HCT116 (cell line): ENCODE data around the gene LRRC61. TPM values are rescaled to one million over a fixed set of nuclear protein-coding genes. Genes with fewer than 3 reads are reported as not detected.
"Not testable (repeated sequence)": the region's sequence is repeated elsewhere in the genome, so short reads cannot be mapped to it uniquely, and the experiment has no call there.

Experiments used
- ATAC-seq: fragments of 200-7000 bp; cut with Tn5 transposase; 2 replicates; pipeline ENCODE4 v1.9.1; 2020; ENCODE audit warnings: mild to moderate bottlenecking, moderate library complexity
- BruUV-seq: library from RNA; stranded (reverse); fragments of 400-500 nt; replicated peaks from 2 replicates; lab custom pipeline; 2021; lab: Mats Ljungman, UMichigan
- CTCF ChIA-PET: fragments of 300-600 bp; sonication (Branson Sonifier 250); formaldehyde crosslinking; loops from one replicate; lab custom pipeline; 2021; ENCODE audit warnings: antibody characterized with exemption; lab: Charles Lee
- POLR2A ChIA-PET: fragments of 300-600, 350-600 bp; sonication (Branson Sonifier 250); formaldehyde crosslinking; loops from one replicate; lab custom pipeline; 2021; ENCODE audit warnings: antibody characterized with exemption; lab: Charles Lee
- RAD21 ChIA-PET, 2 experiments: fragments of 300-600 bp; sonication (Branson Sonifier 250); formaldehyde crosslinking; loops; one replicate each; lab custom pipeline; 2023; ENCODE audit warnings: low total read pairs in 2 of 2; ENCODE audit not compliant: uncharacterized antibody in 2 of 2, unreplicated experiment in 2 of 2, low non-redundant PET in 1 of 2; lab: Charles Lee
- DNase-seq: peaks from one replicate; pipeline ENCODE4 v3.0.0-alpha.2; 2010; ENCODE audit warnings: low read depth, low spot score
- H2AFZ ChIP-seq: fragments of 200-600 bp; shearing (Covaris generic), sonication (generic); 2 replicates; pipeline ENCODE4 v1.6.1; 2017; ENCODE audit warnings: low read depth, mixed run types, mixed read lengths, antibody characterized with exemption, low read length; ENCODE audit not compliant: poor library complexity, severe bottlenecking
- H3K27ac ChIP-seq: 2 replicates; pipeline ENCODE4 v1.5.1; 2012; ENCODE audit warnings: low read depth, low read length
- H3K27me3 ChIP-seq: fragments of 200-600 bp; sonication (generic); 2 replicates; pipeline ENCODE4 v1.6.1; 2016; ENCODE audit warnings: mixed run types, low read length, mixed read lengths; ENCODE audit not compliant: insufficient read depth
- H3K36me3 ChIP-seq, 2 experiments: fragments of 200-500 bp in 1 of 2; fragments of 200-600 bp in 1 of 2; sonication (Bioruptor generic) in 1 of 2; sonication (generic) in 1 of 2; 2 replicates each; pipeline versions ENCODE4 v1.5.1 to v1.6.1; 2014 to 2016; ENCODE audit warnings: low read length in 2 of 2, inconsistent platforms in 1 of 2, mixed read lengths in 1 of 2, mixed run types in 1 of 2; ENCODE audit not compliant: insufficient read depth in 2 of 2, control insufficient read depth in 1 of 2
- H3K4me1 ChIP-seq, 2 experiments: fragments of 200-600 bp in 1 of 2; sonication (generic) in 1 of 2; 2 replicates each; pipeline versions ENCODE4 v1.5.1 to v1.6.1; 2012 to 2017; ENCODE audit warnings: low read length in 2 of 2, inconsistent platforms in 1 of 2, mild to moderate bottlenecking in 1 of 2, mixed read lengths in 1 of 2, mixed run types in 1 of 2, moderate library complexity in 1 of 2; ENCODE audit not compliant: insufficient read depth in 2 of 2, control insufficient read depth in 1 of 2
- H3K4me2 ChIP-seq: fragments of 200-600 bp; sonication (generic); 2 replicates; pipeline ENCODE4 v1.6.1; 2017; ENCODE audit warnings: mixed run types, low read length, mixed read lengths
- H3K4me3 ChIP-seq, 2 experiments: fragments of 200-600 bp in 1 of 2; sonication (generic) in 1 of 2; replicated peaks in 1 of 2; 2 replicates each; pipeline ENCODE4 v1.5.1; 2011 to 2016; ENCODE audit warnings: low read length in 2 of 2, control low read depth in 1 of 2, low read depth in 1 of 2, mild to moderate bottlenecking in 1 of 2, mixed read lengths in 1 of 2, mixed run types in 1 of 2
- H3K79me2 ChIP-seq: fragments of 200-600 bp; sonication (generic); 2 replicates; pipeline ENCODE4 v1.6.1; 2017; ENCODE audit warnings: mild to moderate bottlenecking, mixed run types, low read length, moderate library complexity, mixed read lengths; ENCODE audit not compliant: insufficient read depth
- H3K9ac ChIP-seq: fragments of 200-600 bp; sonication (generic); 2 replicates; pipeline ENCODE4 v1.6.1; 2016; ENCODE audit warnings: low read length, mixed read lengths
- H3K9me2 ChIP-seq: fragments of 200-600 bp; sonication (generic), shearing (Covaris generic); 2 replicates; pipeline ENCODE4 v1.6.1; 2017; ENCODE audit warnings: mixed run types, mild to moderate bottlenecking, moderate library complexity; ENCODE audit not compliant: insufficient read depth
- H3K9me3 ChIP-seq, 2 experiments: fragments of 200-500 bp in 1 of 2; fragments of 200-600 bp in 1 of 2; sonication (Bioruptor generic) in 1 of 2; sonication (generic) in 1 of 2; 2 replicates each; pipeline ENCODE4 v1.6.1; 2014 to 2017; ENCODE audit warnings: low read length in 2 of 2, mixed read lengths in 2 of 2, inconsistent platforms in 1 of 2, low read depth in 1 of 2, mild to moderate bottlenecking in 1 of 2, mixed run types in 1 of 2, moderate library complexity in 1 of 2; ENCODE audit not compliant: control insufficient read depth in 1 of 2, insufficient read depth in 1 of 2
- H4K20me1 ChIP-seq: fragments of 200-600 bp; sonication (generic), shearing (Covaris generic); 2 replicates; pipeline ENCODE4 v1.6.1; 2017; ENCODE audit warnings: mixed run types, mild to moderate bottlenecking, moderate library complexity; ENCODE audit not compliant: insufficient read depth
- CBX3 ChIP-seq: IDR thresholded peaks from 2 replicates; pipeline ENCODE4 v1.6.1; 2012; ENCODE audit warnings: low read depth
- CEBPB ChIP-seq: IDR thresholded peaks from 2 replicates; pipeline ENCODE4 v1.6.1; 2012; ENCODE audit warnings: low read depth
- EZH2phosphoT487 ChIP-seq: fragments of 200-600 bp; IDR thresholded peaks from 2 replicates; pipeline ENCODE4 v1.6.1; 2018; ENCODE audit warnings: antibody characterized with exemption, borderline replicate concordance
- POLR2A ChIP-seq: IDR thresholded peaks from 2 replicates; pipeline ENCODE4 v1.7.0; 2011; ENCODE audit warnings: borderline replicate concordance; ENCODE audit not compliant: insufficient read depth, insufficient read length; ENCODE audit errors: extremely low read depth
- RAD21 ChIP-seq: IDR thresholded peaks from 2 replicates; pipeline ENCODE4 v1.6.1; 2012; ENCODE audit warnings: low read depth, mild to moderate bottlenecking
- intact Hi-C: fragments of 100-400 bp; cut with micrococcal nuclease; formaldehyde crosslinking; loops from 2 replicates; pipeline ENCODE4 v1.10.0; 2022
- total RNA-seq: library from RNA; stranded (reverse); gene quantifications from one replicate; pipeline ENCODE4 v1.2.1, GENCODE V29; 2021; ENCODE audit not compliant: unreplicated experiment
- TF ChIP-seq, protein P1 (sequence below): IDR thresholded peaks from 2 replicates; pipeline ENCODE4 v1.6.1; 2012
- TF ChIP-seq, protein P2 (sequence below), 3 experiments: fragments of 200-600 bp in 1 of 3; sonication (generic) in 1 of 3; IDR thresholded peaks in 2 of 3; conservative IDR thresholded peaks in 1 of 3; 2 replicates each; pipeline ENCODE4 v1.5.1; 2012 to 2017; ENCODE audit warnings: low read depth in 2 of 3, low read length in 2 of 3, antibody characterized with exemption in 1 of 3, borderline replicate concordance in 1 of 3, control low read depth in 1 of 3, mild to moderate bottlenecking in 1 of 3, mixed read lengths in 1 of 3, mixed run types in 1 of 3, moderate library complexity in 1 of 3; ENCODE audit not compliant: insufficient read depth in 1 of 3

Gene LRRC61
- total RNA-seq, 1 experiment from 2014 or later: 12.0 TPM

DNA sequence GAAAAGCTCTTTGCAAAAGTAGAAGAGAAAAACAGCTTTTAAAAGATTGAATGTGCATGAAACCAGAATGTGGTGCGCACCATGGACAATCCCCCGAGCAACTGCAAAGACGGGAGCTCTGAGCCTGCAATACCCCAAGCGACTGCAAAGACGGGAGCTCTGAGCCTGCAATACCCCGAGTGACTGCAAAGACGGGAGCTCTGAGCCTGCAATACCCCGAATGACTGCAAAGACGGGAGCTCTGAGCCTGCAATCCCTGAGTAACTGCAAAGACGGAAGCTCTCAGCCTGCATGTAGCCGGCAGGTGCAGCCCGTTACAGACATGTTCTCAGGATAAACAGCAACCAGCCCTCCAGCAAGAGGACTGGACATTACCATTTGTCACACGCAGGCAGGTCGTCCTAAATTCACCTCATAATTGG lies 62.2 kb downstream of the LRRC61 start:
- no peak overlapping the region for H3K4me2 ChIP-seq
- CTCF ChIA-PET: no interaction called here
- H3K27ac ChIP-seq: no peak overlapping the region
- RAD21 ChIA-PET: no interaction called here
- H3K79me2 ChIP-seq: no peaks in the 10 kb centered on the region; the same call in 1 of the 2 replicates
- DNase-seq (no peak), ATAC-seq (no peak)
- H3K9ac ChIP-seq: no peak overlapping the region
- intact Hi-C loops: no loop called here
- H2AFZ ChIP-seq: no peak overlapping the region
- H4K20me1 ChIP-seq: no peaks in the 10 kb centered on the region
- no peaks in the 10 kb centered on the region for H3K36me3 ChIP-seq
- H3K9me3 ChIP-seq: no peaks in the 10 kb centered on the region
- peaks cover 2 to 4% of the 10 kb centered on the region in 2 experiments; a peak in 3 of 4 replicates for H3K4me1 ChIP-seq
- no peak overlapping the region for H3K4me3 ChIP-seq
- TF ChIP-seq CEBPB (no peak), POLR2A (no peak), RAD21 (no peak), EZH2phosphoT487 (no peak), CBX3 (no peak)
- TF ChIP-seq, protein P1, sequence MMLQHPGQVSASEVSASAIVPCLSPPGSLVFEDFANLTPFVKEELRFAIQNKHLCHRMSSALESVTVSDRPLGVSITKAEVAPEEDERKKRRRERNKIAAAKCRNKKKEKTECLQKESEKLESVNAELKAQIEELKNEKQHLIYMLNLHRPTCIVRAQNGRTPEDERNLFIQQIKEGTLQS: no peak
- TF ChIP-seq, protein P2, sequence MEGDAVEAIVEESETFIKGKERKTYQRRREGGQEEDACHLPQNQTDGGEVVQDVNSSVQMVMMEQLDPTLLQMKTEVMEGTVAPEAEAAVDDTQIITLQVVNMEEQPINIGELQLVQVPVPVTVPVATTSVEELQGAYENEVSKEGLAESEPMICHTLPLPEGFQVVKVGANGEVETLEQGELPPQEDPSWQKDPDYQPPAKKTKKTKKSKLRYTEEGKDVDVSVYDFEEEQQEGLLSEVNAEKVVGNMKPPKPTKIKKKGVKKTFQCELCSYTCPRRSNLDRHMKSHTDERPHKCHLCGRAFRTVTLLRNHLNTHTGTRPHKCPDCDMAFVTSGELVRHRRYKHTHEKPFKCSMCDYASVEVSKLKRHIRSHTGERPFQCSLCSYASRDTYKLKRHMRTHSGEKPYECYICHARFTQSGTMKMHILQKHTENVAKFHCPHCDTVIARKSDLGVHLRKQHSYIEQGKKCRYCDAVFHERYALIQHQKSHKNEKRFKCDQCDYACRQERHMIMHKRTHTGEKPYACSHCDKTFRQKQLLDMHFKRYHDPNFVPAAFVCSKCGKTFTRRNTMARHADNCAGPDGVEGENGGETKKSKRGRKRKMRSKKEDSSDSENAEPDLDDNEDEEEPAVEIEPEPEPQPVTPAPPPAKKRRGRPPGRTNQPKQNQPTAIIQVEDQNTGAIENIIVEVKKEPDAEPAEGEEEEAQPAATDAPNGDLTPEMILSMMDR (IDR thresholded peaks at IDR 0.05 in 2 of 3, conservative IDR thresholded peaks at IDR 0.05 in 1 of 3; ENCODE audit: borderline replicate concordance in 1 of 3, insufficient read depth in 1 of 3, low read depth in 2 of 3, low read length in 2 of 3): no peak
- POLR2A ChIA-PET: no interaction called here
- no peaks in the 10 kb centered on the region for H3K9me2 ChIP-seq
- no TSS peak for BruUV-seq
- no peaks in the 10 kb centered on the region for H3K27me3 ChIP-seq

DNA sequence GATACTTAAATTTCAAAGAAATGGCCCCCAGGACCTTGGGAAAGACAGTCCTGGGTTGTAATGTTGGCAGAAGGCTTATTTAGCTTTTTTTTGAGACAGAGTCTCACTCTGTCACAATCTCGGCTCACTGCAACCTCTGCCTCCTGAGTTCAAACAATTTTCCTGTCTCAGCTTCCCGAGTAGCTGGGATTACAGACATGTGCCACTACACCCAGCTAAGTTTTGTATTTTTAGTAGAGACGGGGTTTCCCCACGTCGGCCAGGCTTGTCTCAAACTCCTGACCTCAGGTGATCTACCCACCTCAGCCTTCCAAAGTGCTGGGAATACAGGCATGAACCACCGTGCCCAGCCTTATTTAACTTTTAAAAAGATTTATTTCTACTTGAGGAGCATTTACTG lies 62.7 kb downstream of the LRRC61 start:
- RAD21 ChIA-PET, H3K4me3 ChIP-seq, H3K79me2 ChIP-seq, H3K9me3 ChIP-seq, CTCF ChIA-PET, POLR2A ChIA-PET, H3K27ac ChIP-seq, H3K36me3 ChIP-seq, BruUV-seq, H3K9ac ChIP-seq, DNase-seq, H3K4me1 ChIP-seq, H3K4me2 ChIP-seq, ATAC-seq, H3K27me3 ChIP-seq, H4K20me1 ChIP-seq, intact Hi-C loops, H3K9me2 ChIP-seq, H2AFZ ChIP-seq: not testable (repeated sequence)

Other genes starting within 250 kb of the LRRC61 start
- 2.0 TPM for gene ACTR3C, start 190 bp downstream of the LRRC61 start, total RNA-seq
- 2.1 TPM for gene RARRES2, start 18.3 kb downstream of the LRRC61 start, total RNA-seq
- 106 TPM for gene REPIN1, start 45.5 kb downstream of the LRRC61 start, total RNA-seq
- 4.5 TPM for gene ZNF775, start 56.0 kb downstream of the LRRC61 start, total RNA-seq
- 0.15 TPM for gene GIMAP8, start 127.3 kb downstream of the LRRC61 start, total RNA-seq
- gene GIMAP7, start 191.5 kb downstream of the LRRC61 start, total RNA-seq: 0.25 TPM
- 0.49 TPM for gene GIMAP4, start 244.0 kb downstream of the LRRC61 start, total RNA-seq